Colonic mucosa (tissue), 4 donors: ENCODE results near the gene SEMG1. TPM values are rescaled to one million over a fixed set of nuclear protein-coding genes. Genes with fewer than 3 reads are reported as not detected.

Experiments
- DNase-seq: peaks from one replicate; pipeline ENCODE4 v3.0.0-alpha.2; 2020
- H3K27ac ChIP-seq: fragments of 200-600 bp; one replicate; pipeline ENCODE4 v1.8.0; 2021
- H3K27me3 ChIP-seq: fragments of 200-600 bp; one replicate; pipeline ENCODE4 v1.8.0; 2021
- H3K36me3 ChIP-seq: fragments of 200-600 bp; one replicate; pipeline ENCODE4 v1.8.0; 2021
- H3K4me1 ChIP-seq: fragments of 200-600 bp; one replicate; pipeline ENCODE4 v1.8.0; 2021; ENCODE audit warnings: mild to moderate bottlenecking
- H3K4me3 ChIP-seq: fragments of 200-600 bp; one replicate; pipeline ENCODE4 v1.8.0; 2021
- H3K9ac ChIP-seq, 2 donors: one replicate each; pipeline ENCODE4 v1.7.0; 2013; ENCODE audit warnings: control low read depth in 2 of 2, low read depth in 2 of 2, low read length in 2 of 2
- H3K9me3 ChIP-seq: fragments of 200-600 bp; one replicate; pipeline ENCODE4 v1.8.0; 2021
- intact Hi-C: fragments of 100-400 bp; cut with DNase I; formaldehyde crosslinking; loops from one replicate; pipeline ENCODE4 v1.14.1; 2022
- total RNA-seq, 2 donors: library from RNA; stranded (reverse); fragmentation: NEBNext Ultra II Directional in 1 of 2; extraction: Animal tissue kit (Norgen Biotek cat#: 25700) in 1 of 2; gene quantifications; one replicate each; pipeline ENCODE4 v1.2.1, GENCODE V29; 2021
- TF ChIP-seq, protein P1 (sequence below): fragments of 200-600 bp; IDR thresholded peaks from one replicate; pipeline ENCODE4 v1.8.0; 2022; ENCODE audit warnings: antibody characterized with exemption, mild to moderate bottlenecking
- donor health status: healthy.
- donor health status: DM: no; HTN: no; CAD: no.
- donor health status: DM: no; HTN: no; CAD: no.

The SEMG1 gene
- total RNA-seq, 2 donors from 2014 or later: 0.42 to 1.0 TPM

- DNase-seq: no peak
- no peaks in the 10 kb centered on the region for H3K36me3 ChIP-seq
- intact Hi-C loops: no loop called here
- no peaks in the 10 kb centered on the region for H3K9me3 ChIP-seq
- no peak overlapping the region for H3K9ac ChIP-seq
- no peak overlapping the region for H3K4me3 ChIP-seq
- H3K4me1 ChIP-seq: no peaks in the 10 kb centered on the region
- TF ChIP-seq, protein P1, sequence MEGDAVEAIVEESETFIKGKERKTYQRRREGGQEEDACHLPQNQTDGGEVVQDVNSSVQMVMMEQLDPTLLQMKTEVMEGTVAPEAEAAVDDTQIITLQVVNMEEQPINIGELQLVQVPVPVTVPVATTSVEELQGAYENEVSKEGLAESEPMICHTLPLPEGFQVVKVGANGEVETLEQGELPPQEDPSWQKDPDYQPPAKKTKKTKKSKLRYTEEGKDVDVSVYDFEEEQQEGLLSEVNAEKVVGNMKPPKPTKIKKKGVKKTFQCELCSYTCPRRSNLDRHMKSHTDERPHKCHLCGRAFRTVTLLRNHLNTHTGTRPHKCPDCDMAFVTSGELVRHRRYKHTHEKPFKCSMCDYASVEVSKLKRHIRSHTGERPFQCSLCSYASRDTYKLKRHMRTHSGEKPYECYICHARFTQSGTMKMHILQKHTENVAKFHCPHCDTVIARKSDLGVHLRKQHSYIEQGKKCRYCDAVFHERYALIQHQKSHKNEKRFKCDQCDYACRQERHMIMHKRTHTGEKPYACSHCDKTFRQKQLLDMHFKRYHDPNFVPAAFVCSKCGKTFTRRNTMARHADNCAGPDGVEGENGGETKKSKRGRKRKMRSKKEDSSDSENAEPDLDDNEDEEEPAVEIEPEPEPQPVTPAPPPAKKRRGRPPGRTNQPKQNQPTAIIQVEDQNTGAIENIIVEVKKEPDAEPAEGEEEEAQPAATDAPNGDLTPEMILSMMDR: no peak
- no peaks in the 10 kb centered on the region for H3K27me3 ChIP-seq
- H3K27ac ChIP-seq: no peak overlapping the region
These were observed 19.1 kb upstream of the SEMG1 start for GRCh38 chr20:45187693-45188092.

DNA sequence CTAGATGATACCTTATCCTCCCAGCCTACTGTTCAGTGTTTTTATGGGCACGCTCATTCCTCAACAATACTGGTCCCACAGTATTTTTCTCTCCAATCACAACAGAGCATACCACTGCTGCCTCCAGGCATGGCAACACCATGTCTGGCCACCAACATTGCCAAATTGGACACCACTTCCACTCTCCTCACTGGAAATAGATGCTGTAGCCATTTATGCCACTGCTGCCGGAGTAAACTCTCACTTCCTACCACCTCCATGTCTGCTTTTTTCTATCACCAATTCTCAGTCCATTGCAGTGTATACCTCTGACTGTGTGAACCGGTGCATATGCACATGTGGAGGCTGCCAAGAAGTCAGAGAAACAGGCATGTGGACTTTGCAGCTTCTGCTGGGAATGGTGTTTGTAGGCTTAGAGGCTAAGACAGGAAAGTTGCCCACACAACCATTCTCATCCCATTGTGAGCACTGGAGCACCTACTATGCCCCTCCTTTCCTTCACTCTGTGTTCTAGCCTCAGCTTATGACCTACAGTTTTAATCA, 17.7 kb upstream of the SEMG1 start:
- H3K36me3 ChIP-seq: no peaks in the 10 kb centered on the region
- H3K27ac ChIP-seq: no peak overlapping the region
- no peak overlapping the region for H3K9ac ChIP-seq
- TF ChIP-seq, protein P1: no peak
- DNase-seq: no peak
- H3K4me3 ChIP-seq: no peak overlapping the region
- intact Hi-C loops: no loop called here
- H3K4me1 ChIP-seq: no peaks in the 10 kb centered on the region
- no peaks in the 10 kb centered on the region for H3K27me3 ChIP-seq
- H3K9me3 ChIP-seq: no peaks in the 10 kb centered on the region

GRCh38 chr20:45189861-45190260, 17.0 kb upstream of the SEMG1 start:
- DNase-seq: no peak
- H3K27me3 ChIP-seq: no peaks in the 10 kb centered on the region
- H3K27ac ChIP-seq: no peak overlapping the region
- H3K4me3 ChIP-seq: no peak overlapping the region
- no peak overlapping the region for H3K9ac ChIP-seq
- no peaks in the 10 kb centered on the region for H3K4me1 ChIP-seq
- H3K36me3 ChIP-seq: no peaks in the 10 kb centered on the region
- TF ChIP-seq, protein P1: no peak
- intact Hi-C loops: no loop called here
- no peaks in the 10 kb centered on the region for H3K9me3 ChIP-seq

DNA sequence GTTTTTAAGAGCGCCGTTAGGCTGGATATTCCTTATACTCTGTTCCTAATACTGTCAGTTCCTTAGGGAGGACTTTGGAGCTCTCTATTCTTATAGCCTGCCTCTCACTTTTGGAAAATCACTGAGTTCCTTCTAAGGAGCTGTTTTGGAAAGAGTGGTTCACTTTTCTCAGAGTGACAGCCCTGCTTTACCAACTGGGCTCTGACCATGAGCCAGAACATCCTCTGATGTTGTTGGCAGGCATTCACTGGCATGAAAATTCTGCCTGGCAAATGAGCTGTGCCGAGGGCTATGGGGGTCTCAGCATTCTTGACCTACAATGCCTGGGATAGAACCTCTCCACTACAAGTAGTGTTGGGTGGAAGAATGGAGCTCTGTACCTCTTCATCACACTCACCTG, 14.9 kb upstream of the SEMG1 start:
- Histone ChIP-seq H3K36me3 (no peaks in the 10 kb centered on the region), H3K4me3 (no peak overlapping the region), H3K9me3 (no peaks in the 10 kb centered on the region), H3K9ac (no peak overlapping the region), H3K27ac (no peak overlapping the region), H3K27me3 (no peaks in the 10 kb centered on the region), H3K4me1 (no peaks in the 10 kb centered on the region)
- TF ChIP-seq, protein P1: no peak
- intact Hi-C loops: no loop called here
- DNase-seq: no peak

DNA sequence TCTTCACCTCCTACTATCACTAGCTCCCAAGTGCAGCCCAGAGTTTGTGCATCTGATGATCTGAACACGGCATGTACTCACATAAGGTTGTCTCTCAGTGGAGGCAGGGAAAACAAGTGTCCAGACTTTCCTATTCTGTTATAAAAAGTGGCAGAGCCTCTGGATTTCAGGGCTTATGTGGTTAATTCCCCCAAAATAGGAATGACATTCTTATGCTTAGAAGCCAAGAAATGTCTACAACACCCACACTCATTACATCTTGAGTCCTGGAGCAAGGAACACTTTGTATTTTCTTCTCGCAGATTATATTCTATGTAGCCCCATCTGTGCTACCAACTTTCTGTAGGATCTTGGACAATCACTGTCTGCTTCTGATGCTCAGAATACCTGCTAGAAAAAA, 13.5 kb upstream of the SEMG1 start:
- Histone ChIP-seq H3K4me3 (no peak overlapping the region), H3K27ac (no peak overlapping the region), H3K27me3 (no peaks in the 10 kb centered on the region), H3K36me3 (no peaks in the 10 kb centered on the region), H3K9ac (no peak overlapping the region), H3K9me3 (no peaks in the 10 kb centered on the region), H3K4me1 (no peaks in the 10 kb centered on the region)
- intact Hi-C loops: no loop called here
- no peak for DNase-seq
- TF ChIP-seq, protein P1: no peak
